ENCODE results near the gene SPTB. TPM values are rescaled to one million over a fixed set of nuclear protein-coding genes. Genes with fewer than 3 reads are reported as not detected.

The SPTB gene
- total RNA-seq, 1 donor from 2014 or later: 0.04 TPM

GRCh38 chr14:64773046-64773445 lies 106.7 kb downstream of the SPTB start:
- DNase-seq (no peak), ATAC-seq (ENCODE audit: low read depth) (no peak)
- intact Hi-C loops (cut with micrococcal nuclease): no loop called here
- Mint-ChIP-seq H3K27me3 (peaks cover 2% of the 10 kb centered on the region), H3K36me3 (ENCODE audit: low read depth) (no peaks in the 10 kb centered on the region), H3K9me3 (no peaks in the 10 kb centered on the region), H3K4me3 (no peak overlapping the region), H3K4me1 (no peaks in the 10 kb centered on the region), H3K27ac (no peak overlapping the region)
- CTCF ChIA-PET: interaction anchor here (0.8 kb wide), 1 partner anchor 119 kb away, joined by 4 read pairs; no protein-coding TSS in a partner anchor
- POLR2A ChIA-PET: no interaction called here
- TF ChIP-seq CTCF (IDR thresholded peaks at IDR 0.05): no peak

- no peaks in the 10 kb centered on the region for H3K36me3 Mint-ChIP-seq (ENCODE audit: low read depth)
- ChIA-PET CTCF (interaction anchor here (0.8 kb wide), 1 partner anchor 119 kb away, joined by 4 read pairs; no protein-coding TSS in a partner anchor), POLR2A (no interaction called here)
Measured at GRCh38 chr14:64772397-64772950, 107.2 kb downstream of the SPTB start.

GRCh38 chr14:64771161-64771560 lies 108.5 kb downstream of the SPTB start:
- no peaks in the 10 kb centered on the region for H3K36me3 Mint-ChIP-seq (ENCODE audit: low read depth)
- H3K9me3 Mint-ChIP-seq: no peaks in the 10 kb centered on the region
- TF ChIP-seq CTCF (IDR thresholded peaks at IDR 0.05): no peak
- CTCF ChIA-PET: no interaction called here
- intact Hi-C loops (cut with micrococcal nuclease): no loop called here
- no peak overlapping the region for H3K27ac Mint-ChIP-seq
- no peak for DNase-seq
- no peaks in the 10 kb centered on the region for H3K27me3 Mint-ChIP-seq
- H3K4me3 Mint-ChIP-seq: no peak overlapping the region
- no peak for ATAC-seq (ENCODE audit: low read depth)
- POLR2A ChIA-PET: no interaction called here
- no peaks in the 10 kb centered on the region for H3K4me1 Mint-ChIP-seq

More at GRCh38 chr14:64772397-64772950, 107.2 kb downstream of the SPTB start:
- DNase-seq (no peak), ATAC-seq (ENCODE audit: low read depth) (no peak)
- no peaks in the 10 kb centered on the region for H3K4me1 Mint-ChIP-seq
- H3K27ac Mint-ChIP-seq: no peak overlapping the region
- intact Hi-C loops (cut with micrococcal nuclease): no loop called here
- TF ChIP-seq CTCF (IDR thresholded peaks at IDR 0.05): no peak
- H3K27me3 Mint-ChIP-seq: peaks cover 2% of the 10 kb centered on the region
- no peak overlapping the region for H3K4me3 Mint-ChIP-seq
- H3K9me3 Mint-ChIP-seq: no peaks in the 10 kb centered on the region

- TF ChIP-seq CTCF (IDR thresholded peaks at IDR 0.05): no peak
- CTCF ChIA-PET: no interaction called here
- POLR2A ChIA-PET: no interaction called here
- H3K36me3 Mint-ChIP-seq (ENCODE audit: low read depth): no peaks in the 10 kb centered on the region
- no peak overlapping the region for H3K4me3 Mint-ChIP-seq
- DNase-seq (no peak), ATAC-seq (ENCODE audit: low read depth) (no peak)
- no peaks in the 10 kb centered on the region for H3K4me1 Mint-ChIP-seq
- no peaks in the 10 kb centered on the region for H3K9me3 Mint-ChIP-seq
- H3K27ac Mint-ChIP-seq: no peak overlapping the region
- no peaks in the 10 kb centered on the region for H3K27me3 Mint-ChIP-seq
- intact Hi-C loops (cut with micrococcal nuclease): no loop called here
Measured at GRCh38 chr14:64770751-64771150, 109.0 kb downstream of the SPTB start.

- H3K4me3 Mint-ChIP-seq: no peak overlapping the region
- no peak overlapping the region for H3K27ac Mint-ChIP-seq
- H3K9me3 Mint-ChIP-seq: no peaks in the 10 kb centered on the region
- H3K4me1 Mint-ChIP-seq: peaks cover 5% of the 10 kb centered on the region
- no peaks in the 10 kb centered on the region for H3K27me3 Mint-ChIP-seq
- ATAC-seq (ENCODE audit: low read depth): no peak
- TF ChIP-seq CTCF (IDR thresholded peaks at IDR 0.05): no peak
- CTCF ChIA-PET: interaction anchor here (0.5 kb wide), 1 partner anchor 109 kb away, joined by 4 read pairs; no protein-coding TSS in a partner anchor
- POLR2A ChIA-PET: no interaction called here
- no peak for DNase-seq
- intact Hi-C loops (cut with micrococcal nuclease): no loop called here
- H3K36me3 Mint-ChIP-seq (ENCODE audit: low read depth): no peaks in the 10 kb centered on the region
Measured at GRCh38 chr14:64769096-64770020, 110.3 kb downstream of the SPTB start.

Data from activated B cell treated with CpG ODN at 0.5 μM for 24 hours (primary cell).